B cell (primary cell): ENCODE measurements around the gene MRPS34. TPM values are rescaled to one million over a fixed set of nuclear protein-coding genes. Genes with fewer than 3 reads are reported as not detected.

ENCODE experiments used
- ATAC-seq: fragments of 200-7000 bp; cut with Tn5 transposase; one replicate; pipeline ENCODE4 v1.10.0; 2021; ENCODE audit warnings: low read depth, mild to moderate bottlenecking, moderate number of reproducible peaks, moderate library complexity
- CTCF ChIA-PET: fragments of 350-600 bp; sonication (Branson Sonifier 250); formaldehyde crosslinking; loops from one replicate; lab custom pipeline; 2021; ENCODE audit warnings: antibody characterized with exemption, inconsistent platforms; lab: Charles Lee
- POLR2A ChIA-PET: fragments of 350-600 bp; sonication (Branson Sonifier 250); formaldehyde crosslinking; loops from one replicate; lab custom pipeline; 2021; ENCODE audit warnings: antibody characterized with exemption; lab: Charles Lee
- DNase-seq: peaks from one replicate; pipeline ENCODE4 v3.0.0; 2013
- H2AFZ ChIP-seq: 2 replicates; pipeline ENCODE4 v1.6.1; 2012; ENCODE audit warnings: mild to moderate bottlenecking, low read depth, low read length; ENCODE audit not compliant: insufficient read depth, poor library complexity, severe bottlenecking
- H3K27ac ChIP-seq, 2 donors: 1 replicate in 1 of 2; 2 replicates in 1 of 2; pipeline ENCODE4 v1.5.1; 2012 to 2013; ENCODE audit warnings: low read length in 2 of 2, mild to moderate bottlenecking in 2 of 2, moderate library complexity in 1 of 2
- H3K27me3 ChIP-seq, 4 experiments: fragments of 200-600 bp in 1 of 4; sonication (generic) in 1 of 4; replicated peaks in 1 of 4; 1 replicate in 2 of 4; 2 replicates in 2 of 4; pipeline versions ENCODE4 v1.6.1 to v1.7.0; 2013 to 2016; ENCODE audit warnings: low read length in 3 of 4, mild to moderate bottlenecking in 2 of 4, mixed read lengths in 1 of 4, moderate library complexity in 1 of 4; ENCODE audit not compliant: insufficient read depth in 4 of 4, control insufficient read depth in 3 of 4; ENCODE audit errors: control extremely low read depth in 1 of 4
- H3K36me3 ChIP-seq, 2 experiments: replicated peaks in 1 of 2; 1 replicate in 1 of 2; 2 replicates in 1 of 2; pipeline versions ENCODE4 v1.6.1 to v1.7.1; 2013; ENCODE audit warnings: low read length in 1 of 2; ENCODE audit not compliant: insufficient read depth in 2 of 2, control insufficient read depth in 1 of 2; ENCODE audit errors: control extremely low read depth in 1 of 2, extremely low read depth in 1 of 2
- H3K4me1 ChIP-seq, 2 donors: fragments of 200-600 bp in 1 of 2; sonication (generic) in 1 of 2; 1 replicate in 1 of 2; 2 replicates in 1 of 2; pipeline versions ENCODE4 v1.5.1 to v1.6.1; 2013 to 2017; ENCODE audit warnings: low read length in 2 of 2; ENCODE audit not compliant: control insufficient read depth in 2 of 2, insufficient read depth in 2 of 2
- H3K4me2 ChIP-seq: replicated peaks from 2 replicates; pipeline ENCODE3; 2012; ENCODE audit warnings: mild to moderate bottlenecking, low read depth, low read length; ENCODE audit not compliant: poor library complexity, severe bottlenecking
- H3K4me3 ChIP-seq, 5 experiments: fragments of 200-600 bp in 1 of 5; sonication (generic) in 1 of 5; 1 replicate in 3 of 5; 2 replicates in 2 of 5; pipeline versions ENCODE4 v1.5.1 to v1.7.0; 2011 to 2016; ENCODE audit warnings: low read length in 4 of 5, mild to moderate bottlenecking in 4 of 5, low read depth in 2 of 5, control low read depth in 1 of 5, moderate library complexity in 1 of 5; ENCODE audit not compliant: insufficient read depth in 1 of 5; ENCODE audit errors: control extremely low read depth in 1 of 5, extremely low read depth in 1 of 5
- H3K79me2 ChIP-seq: fragments of 200-600 bp; sonication (generic); one replicate; pipeline ENCODE4 v1.6.0; 2016; ENCODE audit warnings: low read length; ENCODE audit not compliant: control insufficient read depth, insufficient read depth
- H3K9ac ChIP-seq: fragments of 200-600 bp; sonication (generic); 2 replicates; pipeline ENCODE4 v1.6.1; 2017; ENCODE audit warnings: mild to moderate bottlenecking, low read length, moderate library complexity
- H3K9me3 ChIP-seq, 3 donors: one replicate each; pipeline versions ENCODE4 v1.6.1 to v1.7.1; 2013; ENCODE audit warnings: low read length in 2 of 3; ENCODE audit not compliant: control insufficient read depth in 2 of 3, insufficient read depth in 1 of 3; ENCODE audit errors: control extremely low read depth in 1 of 3
- H4K20me1 ChIP-seq: 2 replicates; pipeline ENCODE4 v1.6.0; 2012; ENCODE audit warnings: mild to moderate bottlenecking, low read length; ENCODE audit not compliant: insufficient read depth, control insufficient read depth, poor library complexity, severe bottlenecking
- H3K27ac Mint-ChIP-seq: one replicate; pipeline ENCODE4 v1.8.0; 2021; ENCODE audit warnings: mixed read lengths
- H3K27me3 Mint-ChIP-seq: one replicate; pipeline ENCODE4 v1.8.0; 2021; ENCODE audit warnings: mixed read lengths
- H3K4me1 Mint-ChIP-seq: one replicate; pipeline ENCODE4 v1.8.0; 2021; ENCODE audit warnings: mixed read lengths
- H3K4me3 Mint-ChIP-seq: one replicate; pipeline ENCODE4 v1.8.0; 2021; ENCODE audit warnings: mixed read lengths
- H3K9me3 Mint-ChIP-seq: one replicate; pipeline ENCODE4 v1.8.0; 2022; ENCODE audit warnings: mixed read lengths; ENCODE audit not compliant: insufficient read depth
- CTCF ChIP-seq: fragments of 200-600 bp; IDR thresholded peaks from one replicate; pipeline ENCODE4 v1.8.0; 2022; ENCODE audit warnings: antibody characterized with exemption, mild to moderate bottlenecking
- EZH2 ChIP-seq: IDR thresholded peaks from 2 replicates; pipeline ENCODE4 v1.6.1; 2012; ENCODE audit warnings: borderline replicate concordance, low read depth, mild to moderate bottlenecking, moderate library complexity, low read length; ENCODE audit not compliant: insufficient read depth, poor library complexity, severe bottlenecking
- WGBS: methylation state at CpG from one replicate; pipeline ENCODE4 v1.1.5; 2013; ENCODE audit warnings: missing lambda C conversion rate; ENCODE audit not compliant: insufficient coverage; 5-methylcytosine and 5-hydroxymethylcytosine counted together
- intact Hi-C: fragments of 100-400 bp; cut with micrococcal nuclease; formaldehyde crosslinking; loops from one replicate; pipeline ENCODE4 v1.10.0; 2022
- polyA plus RNA-seq: library from polyadenylated mRNA; depleted of rRNA; stranded (reverse); fragments of >200 nt; gene quantifications from 2 replicates; pipeline ENCODE4 v1.2.3, GENCODE V29; 2012
- total RNA-seq, 2 donors: library from RNA; stranded (reverse); fragments of 120-200 nt in 1 of 2; gene quantifications; 1 replicate in 1 of 2; 2 replicates in 1 of 2; pipeline versions ENCODE4 v1.2.3 to v1.2.4, GENCODE V29; 2013 to 2022

The MRPS34 gene
- total and polyA plus RNA-seq, 2 donors (not counting 1 experiment from before 2014, with no cell fraction given) = 44.6 to 55.2 TPM

- 96% methylated on average over 17 of the region's 17 CpGs for WGBS
- Histone ChIP-seq H3K27ac (no peak overlapping the region), H3K4me1 (no peaks in the 10 kb centered on the region), H3K4me2 (no peak overlapping the region), H3K4me3 (no peak overlapping the region), H3K27me3 (no peaks in the 10 kb centered on the region), H4K20me1 (peaks cover 30% of the 10 kb centered on the region), H3K9me3 (no peaks in the 10 kb centered on the region), H2AFZ (no peak overlapping the region), H3K36me3 (peaks cover 2 to 65% of the 10 kb centered on the region in 2 experiments), H3K9ac (no peak overlapping the region), H3K79me2 (peaks cover 22% of the 10 kb centered on the region)
- Mint-ChIP-seq H3K4me1 (no peaks in the 10 kb centered on the region), H3K4me3 (no peak overlapping the region), H3K9me3 (no peaks in the 10 kb centered on the region), H3K27me3 (no peaks in the 10 kb centered on the region), H3K27ac (no peak overlapping the region)
- ChIA-PET CTCF (no interaction called here), POLR2A (no interaction called here)
- ATAC-seq (no peak), DNase-seq (no peak)
- intact Hi-C loops = no loop called here
- TF ChIP-seq CTCF = no peak
- no peak for TF ChIP-seq EZH2
Measured at GRCh38 chr16:1817716-1818115, 44.8 kb upstream of the MRPS34 start.

GRCh38 chr16:1817276-1817589 lies 44.3 kb upstream of the MRPS34 start:
- Histone ChIP-seq H3K79me2 (peaks cover 17% of the 10 kb centered on the region), H3K9me3 (no peaks in the 10 kb centered on the region), H4K20me1 (peaks cover 25% of the 10 kb centered on the region), H3K4me2 (no peak overlapping the region), H3K4me1 (no peaks in the 10 kb centered on the region), H3K27me3 (no peaks in the 10 kb centered on the region), H3K9ac (no peak overlapping the region), H3K4me3 (no peak overlapping the region), H3K36me3 (peaks cover 2 to 61% of the 10 kb centered on the region in 2 experiments), H2AFZ (no peak overlapping the region), H3K27ac (no peak overlapping the region)
- CTCF ChIA-PET = no interaction called here
- no peaks in the 10 kb centered on the region for H3K4me1 Mint-ChIP-seq
- no peak overlapping the region for H3K4me3 Mint-ChIP-seq
- DNase-seq = no peak
- H3K27me3 Mint-ChIP-seq = no peaks in the 10 kb centered on the region
- 96% methylated on average over 9 of the region's 9 CpGs for WGBS
- no peak for ATAC-seq
- intact Hi-C loops = no loop called here
- H3K9me3 Mint-ChIP-seq = no peaks in the 10 kb centered on the region
- H3K27ac Mint-ChIP-seq = no peak overlapping the region
- POLR2A ChIA-PET = no interaction called here
- no peak for TF ChIP-seq CTCF
- no peak for TF ChIP-seq EZH2
